HL-60 (cell line): ENCODE measurements around the gene RNLS.

Experiments used
- DNase-seq, 2 experiments: peaks; one replicate each; pipeline ENCODE4 v3.0.0-alpha.2; 2010 to 2020; ENCODE audit warnings: low read depth in 1 of 2, low spot score in 1 of 2
- H3K27ac ChIP-seq: fragments of 250-450 bp; sonication (Bioruptor Pico); replicated peaks from 2 replicates; pipeline ENCODE4 v1.5.1; 2020; ENCODE audit warnings: mild to moderate bottlenecking, moderate library complexity
- H3K27me3 ChIP-seq: fragments of 250-450 bp; sonication (Bioruptor Pico); 2 replicates; pipeline ENCODE4 v1.5.1; 2021; ENCODE audit warnings: mild to moderate bottlenecking, moderate library complexity; ENCODE audit not compliant: insufficient read depth, poor library complexity, severe bottlenecking
- H3K4me3 ChIP-seq: replicated peaks from 2 replicates; pipeline ENCODE4 v1.5.1; 2011; ENCODE audit warnings: mild to moderate bottlenecking, control low read depth, low read length; ENCODE audit not compliant: insufficient read depth
- CTCF ChIP-seq: IDR thresholded peaks from one replicate; pipeline ENCODE4 v1.5.1; 2011; ENCODE audit warnings: low read length, control low read depth, inconsistent platforms; ENCODE audit not compliant: insufficient read depth
- GABPA ChIP-seq: IDR thresholded peaks from 2 replicates; pipeline ENCODE4 v1.6.1; 2012; ENCODE audit warnings: low read depth
- POLR2AphosphoS5 ChIP-seq: IDR thresholded peaks from 2 replicates; pipeline ENCODE4 v1.6.1; 2012; ENCODE audit warnings: low read depth
- REST ChIP-seq: IDR thresholded peaks from 2 replicates; pipeline ENCODE4 v1.6.1; 2012; ENCODE audit warnings: low read depth; ENCODE audit not compliant: insufficient replicate concordance
- SPI1 ChIP-seq: IDR thresholded peaks from 2 replicates; pipeline ENCODE4 v1.6.1; 2012; ENCODE audit warnings: low read depth, mild to moderate bottlenecking, borderline replicate concordance

Gene RNLS

GRCh38 chr10:88253622-88254021 lies 329.5 kb downstream of the RNLS start:
- TF ChIP-seq POLR2AphosphoS5 (no peak), GABPA (no peak), REST (no peak), SPI1 (no peak), CTCF (no peak)
- Histone ChIP-seq H3K4me3 (no peak overlapping the region), H3K27me3 (no peaks in the 10 kb centered on the region), H3K27ac (no peak overlapping the region)
- DNase-seq = no peak

- no peak for DNase-seq
- no peak overlapping the region for H3K4me3 ChIP-seq
- no peak overlapping the region for H3K27ac ChIP-seq
- TF ChIP-seq POLR2AphosphoS5 (no peak), GABPA (no peak), REST (no peak), SPI1 (no peak), CTCF (no peak)
- H3K27me3 ChIP-seq = no peaks in the 10 kb centered on the region
Measured at GRCh38 chr10:88253128-88253527, 330.0 kb downstream of the RNLS start.

GRCh38 chr10:88249450-88249849 lies 333.7 kb downstream of the RNLS start:
- TF ChIP-seq SPI1 = no peak
- no peak for TF ChIP-seq GABPA
- no peak for TF ChIP-seq CTCF
- no peak for DNase-seq
- no peaks in the 10 kb centered on the region for H3K27me3 ChIP-seq
- H3K27ac ChIP-seq = no peak overlapping the region
- H3K4me3 ChIP-seq = no peak overlapping the region

GRCh38 chr10:88246675-88247074 lies 336.4 kb downstream of the RNLS start:
- Histone ChIP-seq H3K27ac (no peak overlapping the region), H3K27me3 (no peaks in the 10 kb centered on the region), H3K4me3 (no peak overlapping the region)
- no peak for TF ChIP-seq CTCF
- no peak for TF ChIP-seq POLR2AphosphoS5
- no peak for TF ChIP-seq GABPA
- no peak for TF ChIP-seq SPI1
- TF ChIP-seq REST = no peak
- DNase-seq = no peak
